T-helper 17 cell (primary cell): ENCODE results near the gene ZKSCAN3. TPM values are rescaled to one million over a fixed set of nuclear protein-coding genes. Genes with fewer than 3 reads are reported as not detected.
"Not testable (repeated sequence)": the region's sequence is repeated elsewhere in the genome, so short reads cannot be mapped to it uniquely, and the experiment has no call there.

Experiments used
- ATAC-seq: fragments of 150-1000 bp; cut with Tn5 transposase; 2 replicates; pipeline ENCODE4 v1.10.0; 2021; ENCODE audit warnings: mild to moderate bottlenecking, moderate library complexity
- DNase-seq, 3 donors: peaks; one replicate each; pipeline versions ENCODE4 v3.0.0 to v3.0.0-alpha.2; 2020 to 2021
- H3K9me3 ChIP-seq: one replicate; pipeline ENCODE4 v1.7.0; 2013; ENCODE audit warnings: low read length, mild to moderate bottlenecking; ENCODE audit not compliant: control insufficient read depth, poor library complexity, severe bottlenecking
- H3K27ac Mint-ChIP-seq: one replicate; pipeline ENCODE4 v1.8.0; 2022; ENCODE audit warnings: mild to moderate bottlenecking, moderate library complexity, mixed read lengths
- H3K27me3 Mint-ChIP-seq: one replicate; pipeline ENCODE4 v1.8.0; 2022; ENCODE audit warnings: mixed read lengths
- H3K36me3 Mint-ChIP-seq: one replicate; pipeline ENCODE4 v1.8.0; 2022; ENCODE audit warnings: low read depth, mixed read lengths
- H3K4me1 Mint-ChIP-seq: one replicate; pipeline ENCODE4 v1.8.0; 2022; ENCODE audit warnings: mild to moderate bottlenecking, mixed read lengths
- H3K4me3 Mint-ChIP-seq: one replicate; pipeline ENCODE4 v1.8.0; 2022; ENCODE audit warnings: mild to moderate bottlenecking, moderate library complexity, mixed read lengths
- total RNA-seq, 4 donors: library from RNA in 2 of 4; stranded (reverse) in 2 of 4; gene quantifications; one replicate each; pipeline ENCODE4 v1.2.3 and lab custom pipeline; 2022 to 2026

Gene ZKSCAN3
- total RNA-seq, 2 donors from 2014 or later, result 2.0 to 3.9 TPM

- peaks cover 2% of the 10 kb centered on the region for H3K36me3 Mint-ChIP-seq
- peak overlapping the region; percentile 53 for H3K27ac Mint-ChIP-seq
- H3K27me3 Mint-ChIP-seq, result peaks cover 10% of the 10 kb centered on the region
- peak overlapping the region; percentile 28 for H3K4me3 Mint-ChIP-seq
- no peak for ATAC-seq
- no peak for DNase-seq
- peaks cover 30% of the 10 kb centered on the region for H3K4me1 Mint-ChIP-seq
- no peaks in the 10 kb centered on the region for H3K9me3 ChIP-seq
Measured at GRCh38 chr6:28351493-28351925, 1.8 kb downstream of the ZKSCAN3 start.

GRCh38 chr6:28353356-28353755, 3.6 kb downstream of the ZKSCAN3 start:
- Mint-ChIP-seq H3K36me3 (peaks cover 2% of the 10 kb centered on the region), H3K27me3 (no peaks in the 10 kb centered on the region), H3K4me1 (peaks cover 33% of the 10 kb centered on the region), H3K4me3 (no peak overlapping the region), H3K27ac (no peak overlapping the region)
- H3K9me3 ChIP-seq, result no peaks in the 10 kb centered on the region
- DNase-seq, result no peak
- no peak for ATAC-seq

GRCh38 chr6:28353981-28354676, 4.4 kb downstream of the ZKSCAN3 start:
- H3K36me3 Mint-ChIP-seq, result peaks cover 2% of the 10 kb centered on the region
- H3K4me1 Mint-ChIP-seq, result peaks cover 33% of the 10 kb centered on the region
- DNase-seq (no peak), ATAC-seq (no peak)
- no peak overlapping the region for H3K27ac Mint-ChIP-seq
- H3K4me3 Mint-ChIP-seq, result no peak overlapping the region
- no peaks in the 10 kb centered on the region for H3K9me3 ChIP-seq
- no peaks in the 10 kb centered on the region for H3K27me3 Mint-ChIP-seq

- H3K36me3 Mint-ChIP-seq, result no peaks in the 10 kb centered on the region
- no peak for ATAC-seq
- no peaks in the 10 kb centered on the region for H3K27me3 Mint-ChIP-seq
- DNase-seq, result no peak
- peak overlapping the region; percentile 27 for H3K27ac Mint-ChIP-seq
- peaks cover 28% of the 10 kb centered on the region for H3K4me1 Mint-ChIP-seq
- no peaks in the 10 kb centered on the region for H3K9me3 ChIP-seq
- peak overlapping the region; percentile 89 for H3K4me3 Mint-ChIP-seq
Measured at GRCh38 chr6:28354688-28355554, 5.2 kb downstream of the ZKSCAN3 start.

DNA sequence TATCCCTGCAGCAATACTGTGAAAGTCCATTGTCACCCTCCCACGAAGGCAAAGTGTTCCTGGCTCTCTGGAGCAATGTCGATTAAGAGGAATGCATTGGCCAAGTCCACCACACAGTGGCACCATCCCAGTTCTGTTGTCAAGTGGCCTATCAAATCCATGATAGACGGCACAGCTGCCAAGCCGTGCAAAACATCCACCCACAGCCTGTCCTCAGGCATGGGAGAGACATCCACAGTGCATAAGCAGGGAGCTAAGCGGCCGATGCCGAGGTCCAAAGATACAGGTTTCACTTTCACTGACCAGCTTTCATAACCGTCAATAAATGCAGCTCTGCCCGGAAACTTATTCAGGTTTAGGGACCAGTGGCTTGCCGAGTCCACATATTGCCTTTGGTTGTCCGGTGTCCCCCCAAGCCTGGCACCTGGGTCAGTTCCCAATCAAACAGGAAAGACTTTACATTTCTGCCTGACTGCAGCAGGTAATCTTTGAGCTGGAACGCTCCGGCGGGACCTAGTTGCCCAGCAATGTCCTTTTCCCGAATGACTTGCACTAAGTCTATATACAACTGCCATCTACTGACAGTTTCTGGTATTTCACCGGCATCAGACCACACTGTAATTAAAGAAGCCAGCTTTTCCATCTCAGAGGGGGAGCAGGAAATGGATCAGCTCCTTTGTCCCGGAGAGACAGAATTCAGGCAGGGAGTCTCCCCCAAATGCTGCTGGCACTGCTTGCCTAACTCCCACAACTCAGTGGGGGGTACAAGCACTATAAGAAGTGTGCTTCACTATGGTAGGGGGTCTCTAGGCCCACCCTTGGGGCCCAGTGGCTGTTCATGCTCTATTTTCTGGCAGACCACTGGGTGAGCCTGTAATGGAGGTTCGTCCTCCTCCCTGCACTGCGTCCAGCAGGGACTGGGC, 6.3 kb downstream of the ZKSCAN3 start:
- Mint-ChIP-seq H3K36me3 (no peaks in the 10 kb centered on the region), H3K27me3 (no peaks in the 10 kb centered on the region)

GRCh38 chr6:28356666-28357020, 6.9 kb downstream of the ZKSCAN3 start:
- DNase-seq, result no peak
- H3K36me3 Mint-ChIP-seq, result no peaks in the 10 kb centered on the region
- no peak overlapping the region for H3K4me3 Mint-ChIP-seq
- H3K27ac Mint-ChIP-seq, result peak overlapping the region; percentile 27
- no peak for ATAC-seq
- peaks cover 15% of the 10 kb centered on the region for H3K4me1 Mint-ChIP-seq
- H3K9me3 ChIP-seq, result no peaks in the 10 kb centered on the region
- no peaks in the 10 kb centered on the region for H3K27me3 Mint-ChIP-seq

More for the DNA sequence above, 6.3 kb downstream of the ZKSCAN3 start:
- ATAC-seq, result peak; percentile 86
- Mint-ChIP-seq H3K4me3 (peak overlapping the region; percentile 89), H3K27ac (peak overlapping the region; percentile 27), H3K4me1 (peaks cover 19% of the 10 kb centered on the region)
- no peaks in the 10 kb centered on the region for H3K9me3 ChIP-seq
- DNase-seq, result peak; percentile 21 to 47 (median 32)

DNA sequence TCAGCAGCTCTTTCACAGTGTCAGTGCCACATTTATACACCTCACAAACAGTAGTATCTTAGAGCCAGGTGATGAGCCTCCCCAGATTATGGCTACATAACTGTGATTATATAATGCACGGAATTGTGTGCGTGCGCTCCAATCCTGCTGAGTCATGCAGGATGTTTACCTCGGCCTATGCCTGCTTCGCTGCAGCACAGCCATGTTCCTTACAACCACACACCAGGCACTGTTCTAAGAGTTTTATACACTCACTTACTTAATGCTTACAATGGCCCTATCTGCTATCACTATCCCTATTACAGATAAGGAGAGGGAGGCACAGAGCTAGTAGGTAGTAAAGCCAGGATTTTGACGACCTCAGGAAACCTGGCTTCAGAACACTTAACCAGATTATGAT, 7.3 kb downstream of the ZKSCAN3 start:
- DNase-seq (no peak), ATAC-seq (no peak)
- H3K9me3 ChIP-seq, result no peaks in the 10 kb centered on the region
- no peaks in the 10 kb centered on the region for H3K36me3 Mint-ChIP-seq
- peaks cover 14% of the 10 kb centered on the region for H3K4me1 Mint-ChIP-seq
- H3K4me3 Mint-ChIP-seq, result no peak overlapping the region
- H3K27me3 Mint-ChIP-seq, result no peaks in the 10 kb centered on the region
- no peak overlapping the region for H3K27ac Mint-ChIP-seq

DNA sequence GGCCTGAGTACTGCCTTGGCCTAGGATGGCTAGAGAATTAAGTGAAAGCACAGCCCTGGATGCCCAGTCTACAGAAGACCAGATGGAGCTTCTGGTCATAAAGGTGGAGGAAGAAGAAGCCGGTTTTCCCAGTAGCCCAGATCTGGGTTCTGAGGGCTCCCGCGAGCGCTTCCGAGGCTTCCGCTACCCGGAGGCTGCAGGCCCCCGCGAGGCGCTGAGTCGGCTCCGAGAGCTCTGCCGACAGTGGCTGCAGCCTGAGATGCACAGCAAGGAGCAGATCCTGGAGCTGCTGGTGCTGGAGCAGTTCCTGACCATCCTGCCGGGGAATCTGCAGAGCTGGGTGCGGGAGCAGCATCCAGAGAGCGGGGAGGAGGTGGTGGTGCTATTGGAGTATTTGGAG, 9.8 kb downstream of the ZKSCAN3 start:
- H3K4me1 Mint-ChIP-seq, result peaks cover 11% of the 10 kb centered on the region
- DNase-seq, H3K27ac Mint-ChIP-seq, H3K27me3 Mint-ChIP-seq, H3K9me3 ChIP-seq, H3K4me3 Mint-ChIP-seq, ATAC-seq, H3K36me3 Mint-ChIP-seq: not testable (repeated sequence)

DNA sequence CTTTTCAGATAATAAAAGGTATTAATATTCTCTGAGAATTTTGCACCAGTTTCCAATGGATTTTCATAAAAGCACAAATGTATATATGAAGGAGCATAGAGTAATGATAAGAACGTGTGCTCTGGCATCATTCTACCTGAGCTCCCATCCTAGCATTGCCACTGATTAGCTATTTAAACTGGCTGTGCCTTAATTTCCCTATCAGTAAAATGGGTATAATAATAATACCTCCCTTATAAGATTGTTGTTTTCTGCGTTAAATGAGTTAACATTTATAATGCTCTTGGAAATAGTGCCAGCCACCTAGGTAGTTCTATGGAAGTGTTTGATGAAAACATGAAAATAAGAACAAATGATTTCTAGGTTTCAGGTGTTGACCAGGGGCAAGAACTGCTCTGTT, 11.2 kb downstream of the ZKSCAN3 start:
- Mint-ChIP-seq H3K36me3 (peaks cover 5% of the 10 kb centered on the region), H3K4me3 (no peak overlapping the region), H3K27ac (no peak overlapping the region), H3K27me3 (no peaks in the 10 kb centered on the region), H3K4me1 (peaks cover 8% of the 10 kb centered on the region)
- DNase-seq (no peak), ATAC-seq (no peak)
- H3K9me3 ChIP-seq, result no peaks in the 10 kb centered on the region

DNA sequence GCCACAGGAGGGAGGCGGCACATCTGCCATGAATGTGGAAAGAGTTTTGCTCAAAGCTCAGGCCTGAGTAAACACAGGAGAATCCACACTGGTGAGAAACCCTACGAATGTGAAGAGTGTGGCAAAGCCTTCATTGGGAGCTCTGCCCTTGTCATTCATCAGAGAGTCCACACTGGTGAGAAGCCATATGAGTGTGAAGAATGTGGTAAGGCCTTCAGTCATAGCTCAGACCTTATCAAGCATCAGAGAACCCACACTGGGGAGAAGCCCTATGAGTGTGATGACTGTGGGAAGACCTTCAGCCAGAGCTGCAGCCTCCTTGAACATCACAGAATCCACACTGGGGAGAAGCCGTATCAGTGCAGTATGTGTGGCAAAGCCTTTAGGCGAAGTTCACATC, 15.8 kb downstream of the ZKSCAN3 start:
- H3K9me3 ChIP-seq, H3K27me3 Mint-ChIP-seq, H3K36me3 Mint-ChIP-seq, ATAC-seq, H3K4me3 Mint-ChIP-seq, H3K4me1 Mint-ChIP-seq, H3K27ac Mint-ChIP-seq, DNase-seq: not testable (repeated sequence)

- no peak overlapping the region for H3K4me3 Mint-ChIP-seq
- peaks cover 7% of the 10 kb centered on the region for H3K36me3 Mint-ChIP-seq
- no peak overlapping the region for H3K27ac Mint-ChIP-seq
- no peak for DNase-seq
- H3K9me3 ChIP-seq, result no peaks in the 10 kb centered on the region
- H3K27me3 Mint-ChIP-seq, result no peaks in the 10 kb centered on the region
- ATAC-seq, result no peak
- H3K4me1 Mint-ChIP-seq, result peaks cover 3% of the 10 kb centered on the region
Measured at GRCh38 chr6:28368522-28368921, 18.8 kb downstream of the ZKSCAN3 start.

- Mint-ChIP-seq H3K27ac (no peak overlapping the region), H3K36me3 (peaks cover 7% of the 10 kb centered on the region), H3K27me3 (no peaks in the 10 kb centered on the region), H3K4me1 (peaks cover 3% of the 10 kb centered on the region), H3K4me3 (no peak overlapping the region)
- H3K9me3 ChIP-seq, result no peaks in the 10 kb centered on the region
- DNase-seq (no peak), ATAC-seq (no peak)
Measured at GRCh38 chr6:28369463-28369862, 19.7 kb downstream of the ZKSCAN3 start.

GRCh38 chr6:28370440-28370839, 20.7 kb downstream of the ZKSCAN3 start:
- H3K9me3 ChIP-seq, result no peaks in the 10 kb centered on the region
- Mint-ChIP-seq H3K4me1 (no peaks in the 10 kb centered on the region), H3K27ac (no peak overlapping the region), H3K4me3 (no peak overlapping the region), H3K36me3 (peaks cover 6% of the 10 kb centered on the region), H3K27me3 (no peaks in the 10 kb centered on the region)
- ATAC-seq, result no peak
- no peak for DNase-seq
